ENCODE data around the gene ZNF763.

DNA sequence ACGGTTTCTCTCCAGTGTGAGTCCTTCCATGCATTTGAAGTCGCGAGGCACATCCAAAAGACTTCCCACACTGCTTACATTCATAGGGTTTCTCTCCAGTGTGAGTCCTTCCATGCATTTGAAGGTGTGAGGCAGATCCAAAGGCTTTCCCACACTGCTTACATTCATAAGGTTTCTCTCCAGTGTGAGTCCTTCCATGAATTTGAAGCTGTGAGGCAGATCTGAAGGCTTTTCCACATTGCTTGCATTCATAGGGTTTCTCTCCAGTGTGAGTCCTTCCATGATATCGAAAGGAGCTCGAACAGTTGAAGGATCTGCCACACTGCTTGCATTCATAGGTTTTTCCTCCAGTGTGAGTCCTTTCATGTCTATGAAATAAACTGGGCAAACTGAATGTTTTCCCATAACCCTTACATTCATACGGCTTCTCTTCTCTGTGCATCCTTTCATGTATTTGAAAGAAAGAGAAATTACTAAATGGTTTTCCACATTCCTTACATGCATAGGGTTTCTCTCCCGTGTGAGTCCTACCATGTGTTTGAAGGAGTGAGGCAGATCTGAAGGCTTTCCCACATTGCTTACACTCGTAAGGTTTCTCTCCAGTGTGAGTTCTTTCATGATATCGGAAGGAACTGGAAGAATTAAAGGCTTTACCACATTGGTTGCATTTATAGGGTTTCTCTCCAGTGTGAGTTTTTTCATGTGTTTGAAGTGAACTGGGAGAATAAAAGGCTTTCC, 50.3 kb downstream of the ZNF763 start:
- TF ChIP-seq, protein P1, sequence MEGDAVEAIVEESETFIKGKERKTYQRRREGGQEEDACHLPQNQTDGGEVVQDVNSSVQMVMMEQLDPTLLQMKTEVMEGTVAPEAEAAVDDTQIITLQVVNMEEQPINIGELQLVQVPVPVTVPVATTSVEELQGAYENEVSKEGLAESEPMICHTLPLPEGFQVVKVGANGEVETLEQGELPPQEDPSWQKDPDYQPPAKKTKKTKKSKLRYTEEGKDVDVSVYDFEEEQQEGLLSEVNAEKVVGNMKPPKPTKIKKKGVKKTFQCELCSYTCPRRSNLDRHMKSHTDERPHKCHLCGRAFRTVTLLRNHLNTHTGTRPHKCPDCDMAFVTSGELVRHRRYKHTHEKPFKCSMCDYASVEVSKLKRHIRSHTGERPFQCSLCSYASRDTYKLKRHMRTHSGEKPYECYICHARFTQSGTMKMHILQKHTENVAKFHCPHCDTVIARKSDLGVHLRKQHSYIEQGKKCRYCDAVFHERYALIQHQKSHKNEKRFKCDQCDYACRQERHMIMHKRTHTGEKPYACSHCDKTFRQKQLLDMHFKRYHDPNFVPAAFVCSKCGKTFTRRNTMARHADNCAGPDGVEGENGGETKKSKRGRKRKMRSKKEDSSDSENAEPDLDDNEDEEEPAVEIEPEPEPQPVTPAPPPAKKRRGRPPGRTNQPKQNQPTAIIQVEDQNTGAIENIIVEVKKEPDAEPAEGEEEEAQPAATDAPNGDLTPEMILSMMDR (IDR thresholded peaks at IDR 0.05) = no peak
- TF ChIP-seq POLR2A (IDR thresholded peaks at IDR 0.05) (no peak), EP300 (IDR thresholded peaks at IDR 0.05; ENCODE audit: low read depth) (no peak), POLR2AphosphoS5 (IDR thresholded peaks at IDR 0.05) (no peak)

Measured in transverse colon (tissue), 4 donors.